ENCODE data around the gene TWF2. TPM values are rescaled to one million over a fixed set of nuclear protein-coding genes. Genes with fewer than 3 reads are reported as not detected.

Gene TWF2
- total and polyA plus RNA-seq, 2 of the 4 experiments (the other 2 are of a cell fraction): 111 to 145 TPM

GRCh38 chr3:52197499-52197841 is 41.5 kb downstream of the TWF2 start:
- peak overlapping the region; percentile 85 for H2BK120ac ChIP-seq (ENCODE audit: low read depth, low read length)
- H3K9ac ChIP-seq (ENCODE audit: low read depth, low read length): peak overlapping the region; percentile 37
- H3K36me3 ChIP-seq (ENCODE audit: control insufficient read depth, insufficient read depth, low read length): peaks cover 11% of the 10 kb centered on the region
- H2AK5ac ChIP-seq (ENCODE audit: low read depth, low read length): peak overlapping the region; percentile 93
- dilution Hi-C loops (cut with HindIII; ENCODE audit: low sequenced_read_pairs, unreplicated experiment) (no loop called here), intact Hi-C loops (cut with micrococcal nuclease) (loop anchor here (2.0 to 5.0 kb wide), 3 partner anchors 45 to 255 kb away; partner anchors contain the start of genes PARP3, POC1A and RPL29), in situ Hi-C loops (cut with MboI; ENCODE audit: low sequenced_read_pairs) (no loop called here)
- ChIA-PET POLR2A (ENCODE audit: unreplicated experiment) (interaction anchor here (0.6 kb wide), 1 partner anchor 1915 kb away, joined by 3 read pairs; no protein-coding TSS in a partner anchor), CTCF (no interaction called here)
- no peaks in the 10 kb centered on the region for H3K27me3 ChIP-seq (ENCODE audit: control insufficient read depth, insufficient read depth, low read length)
- TF ChIP-seq ELK1 (IDR thresholded peaks at IDR 0.05; ENCODE audit: borderline replicate concordance, low read depth, low read length): no peak
- no peak for TF ChIP-seq POLR2A (IDR thresholded peaks at IDR 0.05; ENCODE audit: low read depth, low read length)
- no peak for TF ChIP-seq FOS (IDR thresholded peaks at IDR 0.05; ENCODE audit: low read depth, low read length)
- TF ChIP-seq MAFK (IDR thresholded peaks at IDR 0.05; ENCODE audit: low read depth, low read length): no peak
- TF ChIP-seq MXI1 (IDR thresholded peaks at IDR 0.05; ENCODE audit: borderline replicate concordance, low read depth, low read length): no peak
- TF ChIP-seq BHLHE40 (IDR thresholded peaks at IDR 0.05; ENCODE audit: low read depth, low read length): no peak
- no peak for TF ChIP-seq RFX5 (IDR thresholded peaks at IDR 0.05; ENCODE audit: low read depth, low read length)
- TF ChIP-seq RAD21 (IDR thresholded peaks at IDR 0.05; ENCODE audit: low read length): no peak
- no peak for TF ChIP-seq CEBPB (IDR thresholded peaks at IDR 0.05; ENCODE audit: low read depth, low read length)
- TF ChIP-seq CHD1 (IDR thresholded peaks at IDR 0.05; ENCODE audit: low read depth, low read length): no peak
- TF ChIP-seq CTCF (conservative IDR thresholded peaks at IDR 0.05; ENCODE audit: low read depth, low read length): no peak
- TF ChIP-seq MAZ (IDR thresholded peaks at IDR 0.05; ENCODE audit: borderline replicate concordance, low read depth, low read length): no peak
- TF ChIP-seq SMC3 (IDR thresholded peaks at IDR 0.05; ENCODE audit: low read depth, low read length): no peak
- no peak for TF ChIP-seq USF2 (IDR thresholded peaks at IDR 0.05; ENCODE audit: low read depth, low read length)
- no TSS peak for BruUV-seq (replicated peaks)
- peak overlapping the region; percentile 98 for H3K4ac ChIP-seq (ENCODE audit: low read depth, low read length)
- ATAC-seq (ENCODE audit: low read depth): no peak
- peaks cover 38% of the 10 kb centered on the region for H3K4me1 ChIP-seq (ENCODE audit: control insufficient read depth, insufficient read depth, low read length)
- peak overlapping the region; percentile 0; the same call in 1 of the 2 replicates for H3K56ac ChIP-seq (ENCODE audit: extremely low read depth, insufficient read depth, low read length)
- H3K9me3 ChIP-seq (ENCODE audit: control insufficient read depth, insufficient read depth, low read length): no peaks in the 10 kb centered on the region
- H4K8ac ChIP-seq (ENCODE audit: low read depth in 2 of 2, low read length in 2 of 2): peak overlapping the region; percentile 84 to 96
- no peak for DNase-seq
- peak overlapping the region; percentile 96 for H4K91ac ChIP-seq (ENCODE audit: insufficient read depth, low read depth, low read length)
- H3K27ac ChIP-seq (ENCODE audit: insufficient read depth, low read length): peak overlapping the region; percentile 65
- peak overlapping the region; percentile 81 for H3K4me2 ChIP-seq (ENCODE audit: low read depth, low read length)
- peaks cover 32% of the 10 kb centered on the region for H3K9me1 ChIP-seq (ENCODE audit: insufficient read depth, low read length)
- H3K79me1 ChIP-seq (ENCODE audit: low read depth in 1 of 2, low read length in 2 of 2): peaks cover 16 to 49% of the 10 kb centered on the region in 2 experiments
- peak overlapping the region; percentile 29; the same call in 2 of the 3 replicates for H2BK15ac ChIP-seq (ENCODE audit: low read depth, low read length)
- H2BK5ac ChIP-seq (ENCODE audit: low read depth, low read length, poor library complexity, severe bottlenecking): peak overlapping the region; percentile 70
- peak overlapping the region; percentile 73 for H3K18ac ChIP-seq (ENCODE audit: low read depth, low read length)
- peak overlapping the region; percentile 78; the same call in 1 of the 2 replicates for H3K23ac ChIP-seq (ENCODE audit: low read depth, low read length)
- peak overlapping the region; percentile 95 for H3K14ac ChIP-seq (replicated peaks; ENCODE audit: low read depth, low read length)
- H2AK9ac ChIP-seq (replicated peaks; ENCODE audit: low read depth, low read length, poor library complexity): peak overlapping the region; percentile 96
- no CpG with 5 or more reads among the region's 10 CpGs for WGBS, 2 experiments (ENCODE audit: extremely low coverage in 2 of 2, insufficient read length in 1 of 2)
- H2AFZ ChIP-seq (replicated peaks; ENCODE audit: low read length, poor library complexity): peak overlapping the region; percentile 97
- peak overlapping the region; percentile 94 for H4K5ac ChIP-seq (ENCODE audit: low read depth, low read length)
- H3K4me3 ChIP-seq (ENCODE audit: insufficient read depth, low read depth, low read length): peak overlapping the region; percentile 22
- peak overlapping the region; percentile 81 for H2BK20ac ChIP-seq (ENCODE audit: low read depth, low read length)
- peaks cover 10% of the 10 kb centered on the region for H4K20me1 ChIP-seq (ENCODE audit: insufficient read depth, low read length)
